Measurements from ENCODE around the gene WNK2. TPM values are rescaled to one million over a fixed set of nuclear protein-coding genes. Genes with fewer than 3 reads are reported as not detected.

WNK2 gene
- total and polyA plus RNA-seq, 2 donors (not counting 3 experiments of a cell fraction or from before 2014, with no cell fraction given) = not detected

DNA sequence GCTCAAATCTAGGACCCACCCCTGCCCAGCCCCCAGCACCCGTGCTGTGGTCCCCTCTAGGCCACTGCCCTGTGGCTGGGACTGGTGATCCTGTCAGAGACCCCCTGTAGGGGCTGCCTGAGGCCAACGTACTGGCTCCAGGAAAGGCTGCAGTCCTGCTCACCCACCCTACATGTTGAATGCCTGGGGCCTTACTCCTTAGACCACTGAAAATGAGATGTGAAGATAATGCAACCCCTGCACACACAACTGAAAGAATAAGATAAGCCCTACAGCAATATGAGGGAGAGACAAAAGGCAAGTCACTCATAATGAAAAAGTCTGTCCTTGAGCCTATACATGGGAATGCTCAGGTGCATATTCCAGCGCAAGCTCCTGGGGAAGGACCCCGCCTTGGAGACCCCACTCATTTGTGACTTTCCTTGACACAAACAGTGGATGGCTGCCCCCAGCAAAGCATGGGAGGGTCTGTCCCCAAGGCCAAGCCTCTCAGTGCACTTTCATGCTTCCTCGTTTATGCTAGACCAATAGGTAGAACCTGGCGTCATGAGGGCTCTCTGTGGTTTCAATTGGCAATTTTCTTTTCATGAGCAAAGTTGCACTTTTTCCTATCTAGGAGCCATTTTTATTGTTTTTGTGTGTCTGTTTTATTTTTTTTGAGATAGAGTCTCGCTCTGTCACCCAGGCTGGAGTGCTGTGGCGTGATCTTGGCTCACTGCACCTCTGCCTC, 12.5 kb upstream of the WNK2 start:
- no peak for DNase-seq (ENCODE audit: low read depth, low spot score)
- Histone ChIP-seq H3K27ac (ENCODE audit: insufficient read depth, low read depth, low read length) (no peak overlapping the region), H3K9ac (replicated peaks; ENCODE audit: extremely low read depth, insufficient read depth, low read length) (no peak overlapping the region), H3K9me3 (replicated peaks; ENCODE audit: control insufficient read depth, insufficient read depth, low read length) (no peaks in the 10 kb centered on the region), H3K79me2 (ENCODE audit: control insufficient read depth, insufficient read depth, low read length) (no peaks in the 10 kb centered on the region), H3K27me3 (ENCODE audit: control insufficient read depth in 2 of 2, insufficient read depth in 2 of 2, low read length in 2 of 2) (no peaks in the 10 kb centered on the region), H3K9me1 (replicated peaks; ENCODE audit: control insufficient read depth, extremely low read depth, insufficient read depth, low read length) (no peaks in the 10 kb centered on the region), H4K20me1 (replicated peaks; ENCODE audit: control insufficient read depth, extremely low read depth, insufficient read depth, low read length) (no peaks in the 10 kb centered on the region), H3K36me3 (ENCODE audit: control insufficient read depth in 2 of 2, extremely low read depth in 1 of 2, insufficient read depth in 2 of 2, low read length in 2 of 2) (no peaks in the 10 kb centered on the region), H3K4me1 (ENCODE audit: control insufficient read depth, extremely low read depth, insufficient read depth, low read length) (no peaks in the 10 kb centered on the region), H2AFZ (ENCODE audit: low read depth, low read length) (no peak overlapping the region), H3K4me3 (replicated peaks in 1 of 3; ENCODE audit: insufficient read depth in 1 of 3, low read depth in 1 of 3, low read length in 3 of 3) (no peak overlapping the region), H3K4me2 (ENCODE audit: insufficient read depth, low read length) (no peak overlapping the region)
- ChIA-PET POLR2A (no interaction called here), CTCF (interaction anchor here (1.0 to 1.4 kb wide), 2 partner anchors 62 to 131 kb away, joined by 3 to 4 read pairs; no protein-coding TSS in a partner anchor)
- dilution Hi-C loops (cut with MboI; ENCODE audit: extremely low pct_ligation_motif_present, low sequenced_read_pairs) (no loop called here), intact Hi-C loops (cut with micrococcal nuclease) (no loop called here)
- TF ChIP-seq EZH2 (IDR thresholded peaks at IDR 0.05; ENCODE audit: borderline replicate concordance, low read depth, low read length, severe bottlenecking) = no peak
- no TSS peak for BruUV-seq (replicated peaks)
- no peak for FAIRE-seq

DNA sequence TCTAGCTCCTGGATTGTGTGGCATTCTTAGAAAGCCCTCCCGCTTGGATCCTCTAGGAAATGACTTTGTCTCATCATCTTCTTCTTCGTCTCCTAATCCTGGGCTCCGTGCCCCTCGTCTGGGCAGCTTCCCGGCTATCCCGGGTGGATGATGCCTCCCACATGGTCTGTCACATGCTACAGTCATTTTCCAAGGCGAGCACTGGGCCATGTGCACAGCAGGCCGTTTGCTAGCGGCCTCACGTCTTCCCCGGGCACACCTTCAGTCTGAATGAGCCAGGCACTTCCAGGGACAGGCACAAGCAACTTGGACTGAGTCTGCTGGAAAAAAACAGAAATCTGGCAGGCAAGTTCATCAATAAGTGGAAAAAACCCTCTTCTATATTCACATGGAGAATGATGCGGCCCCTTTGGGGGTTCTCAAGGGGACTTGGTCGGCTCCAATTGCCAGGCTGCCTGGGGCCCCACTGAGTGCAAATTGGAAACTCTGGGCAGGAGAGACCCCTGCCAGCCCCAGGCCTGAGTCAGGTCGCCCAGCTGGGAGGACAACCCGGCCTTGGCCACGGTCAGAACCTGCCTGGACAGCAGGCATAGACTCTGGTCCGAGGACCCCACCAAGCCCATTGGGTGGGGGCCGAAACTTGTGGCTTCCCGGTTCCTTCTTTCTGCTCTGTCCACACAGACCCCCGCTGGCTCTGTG, 11.1 kb upstream of the WNK2 start:
- Histone ChIP-seq H3K36me3 (ENCODE audit: control insufficient read depth in 2 of 2, extremely low read depth in 1 of 2, insufficient read depth in 2 of 2, low read length in 2 of 2) (no peaks in the 10 kb centered on the region), H4K20me1 (replicated peaks; ENCODE audit: control insufficient read depth, extremely low read depth, insufficient read depth, low read length) (no peaks in the 10 kb centered on the region), H3K4me1 (ENCODE audit: control insufficient read depth, extremely low read depth, insufficient read depth, low read length) (no peaks in the 10 kb centered on the region), H3K27me3 (ENCODE audit: control insufficient read depth in 2 of 2, insufficient read depth in 2 of 2, low read length in 2 of 2) (no peaks in the 10 kb centered on the region), H3K4me3 (replicated peaks in 1 of 3; ENCODE audit: insufficient read depth in 1 of 3, low read depth in 1 of 3, low read length in 3 of 3) (no peak overlapping the region), H3K9me3 (replicated peaks; ENCODE audit: control insufficient read depth, insufficient read depth, low read length) (no peaks in the 10 kb centered on the region), H3K27ac (ENCODE audit: insufficient read depth, low read depth, low read length) (no peak overlapping the region), H3K9me1 (replicated peaks; ENCODE audit: control insufficient read depth, extremely low read depth, insufficient read depth, low read length) (no peaks in the 10 kb centered on the region), H3K4me2 (ENCODE audit: insufficient read depth, low read length) (no peak overlapping the region), H2AFZ (ENCODE audit: low read depth, low read length) (no peak overlapping the region), H3K9ac (replicated peaks; ENCODE audit: extremely low read depth, insufficient read depth, low read length) (no peak overlapping the region), H3K79me2 (ENCODE audit: control insufficient read depth, insufficient read depth, low read length) (no peaks in the 10 kb centered on the region)
- no TSS peak for BruUV-seq (replicated peaks)
- no peak for DNase-seq (ENCODE audit: low read depth, low spot score)
- dilution Hi-C loops (cut with MboI; ENCODE audit: extremely low pct_ligation_motif_present, low sequenced_read_pairs) = no loop called here
- intact Hi-C loops (cut with micrococcal nuclease) = no loop called here
- TF ChIP-seq JUN (IDR thresholded peaks at IDR 0.05; ENCODE audit: borderline replicate concordance, insufficient read depth, insufficient read length, low read depth) (no peak), EZH2 (IDR thresholded peaks at IDR 0.05; ENCODE audit: borderline replicate concordance, low read depth, low read length, severe bottlenecking) (no peak), FOS (IDR thresholded peaks at IDR 0.05; ENCODE audit: borderline replicate concordance, insufficient read depth, low read length) (no peak), GATA2 (IDR thresholded peaks at IDR 0.05; ENCODE audit: insufficient read depth, insufficient read length, low read depth, low read length) (no peak), POLR2AphosphoS5 (IDR thresholded peaks at IDR 0.05; ENCODE audit: insufficient read depth, low read depth, low read length) (no peak), MYC (IDR thresholded peaks at IDR 0.05; ENCODE audit: low read depth, low read length) (no peak), POLR2A (IDR thresholded peaks at IDR 0.05; ENCODE audit: low read depth, low read length) (no peak)
- TF ChIP-seq, protein P1, sequence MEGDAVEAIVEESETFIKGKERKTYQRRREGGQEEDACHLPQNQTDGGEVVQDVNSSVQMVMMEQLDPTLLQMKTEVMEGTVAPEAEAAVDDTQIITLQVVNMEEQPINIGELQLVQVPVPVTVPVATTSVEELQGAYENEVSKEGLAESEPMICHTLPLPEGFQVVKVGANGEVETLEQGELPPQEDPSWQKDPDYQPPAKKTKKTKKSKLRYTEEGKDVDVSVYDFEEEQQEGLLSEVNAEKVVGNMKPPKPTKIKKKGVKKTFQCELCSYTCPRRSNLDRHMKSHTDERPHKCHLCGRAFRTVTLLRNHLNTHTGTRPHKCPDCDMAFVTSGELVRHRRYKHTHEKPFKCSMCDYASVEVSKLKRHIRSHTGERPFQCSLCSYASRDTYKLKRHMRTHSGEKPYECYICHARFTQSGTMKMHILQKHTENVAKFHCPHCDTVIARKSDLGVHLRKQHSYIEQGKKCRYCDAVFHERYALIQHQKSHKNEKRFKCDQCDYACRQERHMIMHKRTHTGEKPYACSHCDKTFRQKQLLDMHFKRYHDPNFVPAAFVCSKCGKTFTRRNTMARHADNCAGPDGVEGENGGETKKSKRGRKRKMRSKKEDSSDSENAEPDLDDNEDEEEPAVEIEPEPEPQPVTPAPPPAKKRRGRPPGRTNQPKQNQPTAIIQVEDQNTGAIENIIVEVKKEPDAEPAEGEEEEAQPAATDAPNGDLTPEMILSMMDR (IDR thresholded peaks at IDR 0.05; ENCODE audit: extremely low read depth in 1 of 2, insufficient read depth in 1 of 2, low read depth in 1 of 2, low read length in 2 of 2) = no peak
- TF ChIP-seq, protein P2, sequence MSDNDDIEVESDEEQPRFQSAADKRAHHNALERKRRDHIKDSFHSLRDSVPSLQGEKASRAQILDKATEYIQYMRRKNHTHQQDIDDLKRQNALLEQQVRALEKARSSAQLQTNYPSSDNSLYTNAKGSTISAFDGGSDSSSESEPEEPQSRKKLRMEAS (IDR thresholded peaks at IDR 0.05; ENCODE audit: insufficient read depth, insufficient read length) = no peak
- no peak for FAIRE-seq
- CTCF ChIA-PET = interaction anchor here (1.4 to 1.5 kb wide), 2 partner anchors 64 to 130 kb away, joined by 3 read pairs; no protein-coding TSS in a partner anchor
- POLR2A ChIA-PET = no interaction called here

All from endothelial cell of umbilical vein (primary cell).